WTC11 (cell line): ENCODE results near the gene LARP4B. TPM values are rescaled to one million over a fixed set of nuclear protein-coding genes. Genes with fewer than 3 reads are reported as not detected.

ENCODE experiments used
- ATAC-seq: fragments of 200-7000 bp; cut with Tn5 transposase; 2 replicates; pipeline ENCODE4 v1.10.0; 2021; ENCODE audit warnings: mild to moderate bottlenecking, moderate library complexity
- CTCF ChIA-PET: fragments of 300-600 bp; sonication (Branson Sonifier 250); formaldehyde crosslinking; loops from one replicate; lab custom pipeline; 2021; ENCODE audit warnings: antibody characterized with exemption; lab: Charles Lee
- POLR2A ChIA-PET: fragments of 350-600 bp; sonication (Branson Sonifier 250); formaldehyde crosslinking; loops from one replicate; lab custom pipeline; 2021; ENCODE audit warnings: antibody characterized with exemption; lab: Charles Lee
- DNase-seq: peaks from one replicate; pipeline ENCODE4 v3.0.0; 2021; ENCODE audit warnings: low spot score
- H3K27ac Mint-ChIP-seq: 2 replicates; pipeline ENCODE4 v1.8.0; 2021; ENCODE audit warnings: mixed read lengths
- H3K27me3 Mint-ChIP-seq: 2 replicates; pipeline ENCODE4 v1.8.0; 2021; ENCODE audit warnings: low read depth, mild to moderate bottlenecking, moderate library complexity, mixed read lengths
- H3K36me3 Mint-ChIP-seq: 2 replicates; pipeline ENCODE4 v1.8.0; 2021; ENCODE audit warnings: mixed read lengths
- H3K4me1 Mint-ChIP-seq: 2 replicates; pipeline ENCODE4 v1.8.0; 2022; ENCODE audit warnings: mixed read lengths
- H3K4me3 Mint-ChIP-seq: 2 replicates; pipeline ENCODE4 v1.8.0; 2021; ENCODE audit warnings: mild to moderate bottlenecking, moderate library complexity, mixed read lengths
- H3K9me3 Mint-ChIP-seq: 2 replicates; pipeline ENCODE4 v1.8.0; 2021; ENCODE audit warnings: mixed read lengths
- ERG ChIP-seq: fragments of 250-450 bp; sonication (Bioruptor Pico); IDR thresholded peaks from 2 replicates; pipeline ENCODE4 v1.8.0; 2021; ENCODE audit warnings: mild to moderate bottlenecking
- ETV6 ChIP-seq: sonication (generic); formaldehyde crosslinking; IDR thresholded peaks from 2 replicates; pipeline ENCODE4 v1.8.1; 2022; ENCODE audit warnings: mild to moderate bottlenecking, missing genetic modification reagents
- GABPB1 ChIP-seq: sonication (generic); formaldehyde crosslinking; IDR thresholded peaks from 2 replicates; pipeline ENCODE4 v1.8.1; 2023; ENCODE audit warnings: mild to moderate bottlenecking, missing genetic modification reagents
- IRF2 ChIP-seq: sonication (generic); formaldehyde crosslinking; IDR thresholded peaks from 2 replicates; pipeline ENCODE4 v1.8.0; 2022; ENCODE audit warnings: low read depth, missing genetic modification reagents, borderline replicate concordance
- KAT7 ChIP-seq: sonication (generic); formaldehyde crosslinking; IDR thresholded peaks from 2 replicates; pipeline ENCODE4 v1.8.1; 2023; ENCODE audit warnings: missing genetic modification reagents, mild to moderate bottlenecking, borderline replicate concordance
- MAX ChIP-seq: sonication (generic); formaldehyde crosslinking; IDR thresholded peaks from 2 replicates; pipeline ENCODE4 v1.8.0; 2022; ENCODE audit warnings: mild to moderate bottlenecking, missing genetic modification reagents
- NFE2L1 ChIP-seq: sonication (generic); formaldehyde crosslinking; IDR thresholded peaks from 2 replicates; pipeline ENCODE4 v1.8.1; 2023; ENCODE audit warnings: missing genetic modification reagents
- NR1H2 ChIP-seq: sonication (generic); formaldehyde crosslinking; IDR thresholded peaks from 2 replicates; pipeline ENCODE4 v1.9.0; 2021; ENCODE audit warnings: mild to moderate bottlenecking, moderate library complexity, missing genetic modification reagents
- RORB ChIP-seq: fragments of 250-450 bp; sonication (Bioruptor Pico); IDR thresholded peaks from 2 replicates; pipeline ENCODE4 v1.9.0; 2021; ENCODE audit warnings: mild to moderate bottlenecking
- SMAD4 ChIP-seq: sonication (generic); formaldehyde crosslinking; IDR thresholded peaks from 2 replicates; pipeline ENCODE4 v1.8.0; 2022; ENCODE audit warnings: mild to moderate bottlenecking, missing genetic modification reagents
- SP1 ChIP-seq: sonication (generic); formaldehyde crosslinking; conservative IDR thresholded peaks from 2 replicates; pipeline ENCODE4 v1.8.1; 2022; ENCODE audit warnings: missing genetic modification reagents
- TCF7 ChIP-seq: sonication (generic); formaldehyde crosslinking; IDR thresholded peaks from 2 replicates; pipeline ENCODE4 v1.8.0; 2022; ENCODE audit warnings: mild to moderate bottlenecking, low read depth, missing genetic modification reagents, moderate library complexity
- TEAD1 ChIP-seq: sonication (generic); formaldehyde crosslinking; IDR thresholded peaks from 2 replicates; pipeline ENCODE4 v1.8.0; 2022; ENCODE audit warnings: mild to moderate bottlenecking, missing genetic modification reagents
- ZNF121 ChIP-seq: sonication (generic); formaldehyde crosslinking; IDR thresholded peaks from 2 replicates; pipeline ENCODE4 v1.8.0; 2023; ENCODE audit warnings: missing genetic modification reagents
- total RNA-seq: library from RNA; stranded (reverse); gene quantifications from 3 replicates; pipeline ENCODE4 v1.2.3, GENCODE V29; 2021
- TF ChIP-seq, protein P1 (sequence below): sonication (generic); formaldehyde crosslinking; IDR thresholded peaks from 2 replicates; pipeline ENCODE4 v1.8.0; 2023; ENCODE audit warnings: missing genetic modification reagents
- TF ChIP-seq, protein P2 (sequence below): sonication (generic); formaldehyde crosslinking; IDR thresholded peaks from 2 replicates; pipeline ENCODE4 v1.8.0; 2023; ENCODE audit warnings: mild to moderate bottlenecking, missing genetic modification reagents
- TF ChIP-seq, protein P3 (sequence below): sonication (generic); formaldehyde crosslinking; IDR thresholded peaks from 2 replicates; pipeline ENCODE4 v1.8.0; 2022; ENCODE audit warnings: mild to moderate bottlenecking, missing genetic modification reagents
- TF ChIP-seq, protein P4 (sequence below): sonication (generic); formaldehyde crosslinking; IDR thresholded peaks from 2 replicates; pipeline ENCODE4 v1.8.1; 2022; ENCODE audit warnings: missing genetic modification reagents, borderline replicate concordance

The LARP4B gene
- total RNA-seq, 1 experiment from 2014 or later: 87.1 TPM

GRCh38 chr10:805620-806305 lies 125.7 kb downstream of the LARP4B start:
- Mint-ChIP-seq H3K4me3 (no peak overlapping the region), H3K36me3 (peaks cover 29% of the 10 kb centered on the region), H3K9me3 (no peaks in the 10 kb centered on the region), H3K27me3 (no peaks in the 10 kb centered on the region; the same call in 1 of the 2 replicates), H3K27ac (no peak overlapping the region), H3K4me1 (no peaks in the 10 kb centered on the region)
- ATAC-seq (no peak), DNase-seq (no peak)
- POLR2A ChIA-PET: no interaction called here
- CTCF ChIA-PET: no interaction called here
- TF ChIP-seq NR1H2 (no peak), SMAD4 (CRISPR knock-in tag) (no peak), ETV6 (CRISPR knock-in tag) (no peak), MAX (no peak), GABPB1 (CRISPR knock-in tag) (no peak), KAT7 (CRISPR knock-in tag) (no peak), IRF2 (CRISPR knock-in tag) (no peak), SP1 (CRISPR knock-in tag) (no peak), ERG (CRISPR knock-in tag) (no peak), ZNF121 (CRISPR knock-in tag) (no peak), RORB (CRISPR knock-in tag) (no peak), TEAD1 (CRISPR knock-in tag) (no peak)
- TF ChIP-seq, protein P1, sequence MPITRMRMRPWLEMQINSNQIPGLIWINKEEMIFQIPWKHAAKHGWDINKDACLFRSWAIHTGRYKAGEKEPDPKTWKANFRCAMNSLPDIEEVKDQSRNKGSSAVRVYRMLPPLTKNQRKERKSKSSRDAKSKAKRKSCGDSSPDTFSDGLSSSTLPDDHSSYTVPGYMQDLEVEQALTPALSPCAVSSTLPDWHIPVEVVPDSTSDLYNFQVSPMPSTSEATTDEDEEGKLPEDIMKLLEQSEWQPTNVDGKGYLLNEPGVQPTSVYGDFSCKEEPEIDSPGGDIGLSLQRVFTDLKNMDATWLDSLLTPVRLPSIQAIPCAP (CRISPR knock-in tag): no peak
- TF ChIP-seq, protein P2, sequence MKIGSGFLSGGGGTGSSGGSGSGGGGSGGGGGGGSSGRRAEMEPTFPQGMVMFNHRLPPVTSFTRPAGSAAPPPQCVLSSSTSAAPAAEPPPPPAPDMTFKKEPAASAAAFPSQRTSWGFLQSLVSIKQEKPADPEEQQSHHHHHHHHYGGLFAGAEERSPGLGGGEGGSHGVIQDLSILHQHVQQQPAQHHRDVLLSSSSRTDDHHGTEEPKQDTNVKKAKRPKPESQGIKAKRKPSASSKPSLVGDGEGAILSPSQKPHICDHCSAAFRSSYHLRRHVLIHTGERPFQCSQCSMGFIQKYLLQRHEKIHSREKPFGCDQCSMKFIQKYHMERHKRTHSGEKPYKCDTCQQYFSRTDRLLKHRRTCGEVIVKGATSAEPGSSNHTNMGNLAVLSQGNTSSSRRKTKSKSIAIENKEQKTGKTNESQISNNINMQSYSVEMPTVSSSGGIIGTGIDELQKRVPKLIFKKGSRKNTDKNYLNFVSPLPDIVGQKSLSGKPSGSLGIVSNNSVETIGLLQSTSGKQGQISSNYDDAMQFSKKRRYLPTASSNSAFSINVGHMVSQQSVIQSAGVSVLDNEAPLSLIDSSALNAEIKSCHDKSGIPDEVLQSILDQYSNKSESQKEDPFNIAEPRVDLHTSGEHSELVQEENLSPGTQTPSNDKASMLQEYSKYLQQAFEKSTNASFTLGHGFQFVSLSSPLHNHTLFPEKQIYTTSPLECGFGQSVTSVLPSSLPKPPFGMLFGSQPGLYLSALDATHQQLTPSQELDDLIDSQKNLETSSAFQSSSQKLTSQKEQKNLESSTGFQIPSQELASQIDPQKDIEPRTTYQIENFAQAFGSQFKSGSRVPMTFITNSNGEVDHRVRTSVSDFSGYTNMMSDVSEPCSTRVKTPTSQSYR: no peak
- TF ChIP-seq, protein P3, sequence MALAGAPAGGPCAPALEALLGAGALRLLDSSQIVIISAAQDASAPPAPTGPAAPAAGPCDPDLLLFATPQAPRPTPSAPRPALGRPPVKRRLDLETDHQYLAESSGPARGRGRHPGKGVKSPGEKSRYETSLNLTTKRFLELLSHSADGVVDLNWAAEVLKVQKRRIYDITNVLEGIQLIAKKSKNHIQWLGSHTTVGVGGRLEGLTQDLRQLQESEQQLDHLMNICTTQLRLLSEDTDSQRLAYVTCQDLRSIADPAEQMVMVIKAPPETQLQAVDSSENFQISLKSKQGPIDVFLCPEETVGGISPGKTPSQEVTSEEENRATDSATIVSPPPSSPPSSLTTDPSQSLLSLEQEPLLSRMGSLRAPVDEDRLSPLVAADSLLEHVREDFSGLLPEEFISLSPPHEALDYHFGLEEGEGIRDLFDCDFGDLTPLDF (CRISPR knock-in tag): no peak
- TF ChIP-seq, protein P4, sequence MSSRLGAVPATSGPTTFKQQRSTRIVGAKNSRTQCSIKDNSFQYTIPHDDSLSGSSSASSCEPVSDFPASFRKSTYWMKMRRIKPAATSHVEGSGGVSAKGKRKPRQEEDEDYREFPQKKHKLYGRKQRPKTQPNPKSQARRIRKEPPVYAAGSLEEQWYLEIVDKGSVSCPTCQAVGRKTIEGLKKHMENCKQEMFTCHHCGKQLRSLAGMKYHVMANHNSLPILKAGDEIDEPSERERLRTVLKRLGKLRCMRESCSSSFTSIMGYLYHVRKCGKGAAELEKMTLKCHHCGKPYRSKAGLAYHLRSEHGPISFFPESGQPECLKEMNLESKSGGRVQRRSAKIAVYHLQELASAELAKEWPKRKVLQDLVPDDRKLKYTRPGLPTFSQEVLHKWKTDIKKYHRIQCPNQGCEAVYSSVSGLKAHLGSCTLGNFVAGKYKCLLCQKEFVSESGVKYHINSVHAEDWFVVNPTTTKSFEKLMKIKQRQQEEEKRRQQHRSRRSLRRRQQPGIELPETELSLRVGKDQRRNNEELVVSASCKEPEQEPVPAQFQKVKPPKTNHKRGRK (CRISPR knock-in tag): no peak

GRCh38 chr10:804787-805619 lies 126.5 kb downstream of the LARP4B start:
- ChIA-PET CTCF (interaction anchor here (0.6 kb wide), 1 partner anchor 10 kb away, joined by 3 read pairs; no protein-coding TSS in a partner anchor), POLR2A (no interaction called here)
- DNase-seq (no peak), ATAC-seq (0 out of 2 replicates have a peak, but pooled peaks have one; percentile 4)
- peaks cover 25% of the 10 kb centered on the region for H3K36me3 Mint-ChIP-seq
- no peak overlapping the region for H3K27ac Mint-ChIP-seq
- no peaks in the 10 kb centered on the region; the same call in 1 of the 2 replicates for H3K27me3 Mint-ChIP-seq
- H3K4me1 Mint-ChIP-seq: no peaks in the 10 kb centered on the region
- TF ChIP-seq NFE2L1: no peak
- no peak for TF ChIP-seq ZNF121 (CRISPR knock-in tag)
- 0 out of 2 replicates have a peak, but pooled peaks have one; percentile 39 for TF ChIP-seq TCF7 (CRISPR knock-in tag)
- H3K9me3 Mint-ChIP-seq: peaks cover 5% of the 10 kb centered on the region; the same call in 1 of the 2 replicates
- no peak overlapping the region for H3K4me3 Mint-ChIP-seq
